Testis (tissue), 3 donors: Measurements from ENCODE around the gene TMCC3. TPM values are rescaled to one million over a fixed set of nuclear protein-coding genes. Genes with fewer than 3 reads are reported as not detected.
A peak's percentile ranks its signal among the peaks of the same experiment; 100 is the strongest.
"Not testable (repeated sequence)": the region's sequence is repeated elsewhere in the genome, so short reads cannot be mapped to it uniquely, and the experiment has no call there.

Experiments used
- DNase-seq: peaks from one replicate; pipeline ENCODE4 v3.0.0-alpha.2; 2019
- H3K27ac ChIP-seq, 2 donors: fragments of 200-600 bp; sonication (generic); one replicate each; pipeline ENCODE4 v1.5.1; 2019
- H3K27me3 ChIP-seq: fragments of 200-600 bp; sonication (generic); one replicate; pipeline ENCODE4 v1.5.1; 2019
- H3K36me3 ChIP-seq: fragments of 200-600 bp; sonication (generic); one replicate; pipeline ENCODE4 v1.5.1; 2017; ENCODE audit warnings: low read depth; ENCODE audit errors: missing control alignments
- H3K4me1 ChIP-seq: fragments of 200-600 bp; sonication (generic); one replicate; pipeline ENCODE4 v1.5.1; 2019
- H3K4me3 ChIP-seq, 2 donors: fragments of 200-600 bp; sonication (generic); one replicate each; pipeline ENCODE4 v1.5.1; 2017 to 2019
- H3K9me3 ChIP-seq: fragments of 200-600 bp; sonication (generic); one replicate; pipeline ENCODE4 v1.5.1; 2017
- POLR2A ChIP-seq: fragments of 450-650 bp; IDR thresholded peaks from one replicate; pipeline ENCODE4 v1.6.1; 2017; ENCODE audit warnings: antibody characterized with exemption, mild to moderate bottlenecking, moderate library complexity
- WGBS, 2 donors: methylation state at CpG; one replicate each; pipeline ENCODE4 v1.1.5; 2018; 5-methylcytosine and 5-hydroxymethylcytosine counted together
- intact Hi-C: fragments of 100-400 bp; cut with DNase I; formaldehyde crosslinking; loops from one replicate; pipeline ENCODE4 v1.15.1; 2023; ENCODE audit warnings: low total_unique reads
- polyA plus RNA-seq: library from polyadenylated mRNA; stranded (reverse); fragments of 350-450 nt; fragmentation: Illumina TruSeq; extraction: RNeasy Lipid Tissue Mini Kit (QIAGEN cat#74804); gene quantifications from one replicate; pipeline ENCODE4 v1.2.3, GENCODE V29; 2014; ENCODE audit warnings: low read depth, low replicate concordance; ENCODE audit not compliant: insufficient read depth
- total RNA-seq, 2 donors: library from RNA; depleted of rRNA; stranded (reverse); fragments of >200 nt; gene quantifications; one replicate each; pipeline ENCODE4 v1.2.3, GENCODE V29; 2016
- TF ChIP-seq, protein P1 (sequence below), 3 experiments: fragments of 450-650 bp in 2 of 3; fragments of 200-600 bp in 1 of 3; sonication (generic) in 1 of 3; IDR thresholded peaks; one replicate each; pipeline ENCODE4 v1.5.1; 2016 to 2019; ENCODE audit warnings: antibody characterized with exemption in 3 of 3, mild to moderate bottlenecking in 2 of 3, moderate library complexity in 1 of 3

The TMCC3 gene
- total and polyA plus RNA-seq, 3 donors from 2014 or later: 3.4 to 6.4 (median 5.1) TPM

DNA sequence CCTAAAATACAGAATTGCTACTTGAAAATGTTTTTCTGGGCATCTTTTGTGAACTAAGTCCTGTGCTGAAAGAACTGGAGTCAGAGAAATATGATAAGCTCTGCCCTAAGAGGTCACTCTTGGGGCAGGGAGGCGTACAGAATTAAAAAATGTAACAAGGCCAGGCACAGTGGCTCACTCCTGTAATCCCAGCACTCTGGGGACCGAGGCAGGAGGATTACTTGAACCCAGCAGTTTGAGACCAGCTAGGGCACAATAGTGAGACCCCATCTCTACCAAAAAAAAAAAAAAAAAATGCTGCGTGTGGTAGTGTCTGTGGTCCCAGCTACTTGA lies 46.0 kb downstream of the TMCC3 start:
- Histone ChIP-seq H3K4me1 (peaks cover 5% of the 10 kb centered on the region), H3K4me3 (no peak overlapping the region), H3K9me3 (no peaks in the 10 kb centered on the region), H3K27ac (no peak overlapping the region), H3K27me3 (no peaks in the 10 kb centered on the region), H3K36me3 (no peaks in the 10 kb centered on the region)
- TF ChIP-seq POLR2A: no peak
- TF ChIP-seq, protein P1, sequence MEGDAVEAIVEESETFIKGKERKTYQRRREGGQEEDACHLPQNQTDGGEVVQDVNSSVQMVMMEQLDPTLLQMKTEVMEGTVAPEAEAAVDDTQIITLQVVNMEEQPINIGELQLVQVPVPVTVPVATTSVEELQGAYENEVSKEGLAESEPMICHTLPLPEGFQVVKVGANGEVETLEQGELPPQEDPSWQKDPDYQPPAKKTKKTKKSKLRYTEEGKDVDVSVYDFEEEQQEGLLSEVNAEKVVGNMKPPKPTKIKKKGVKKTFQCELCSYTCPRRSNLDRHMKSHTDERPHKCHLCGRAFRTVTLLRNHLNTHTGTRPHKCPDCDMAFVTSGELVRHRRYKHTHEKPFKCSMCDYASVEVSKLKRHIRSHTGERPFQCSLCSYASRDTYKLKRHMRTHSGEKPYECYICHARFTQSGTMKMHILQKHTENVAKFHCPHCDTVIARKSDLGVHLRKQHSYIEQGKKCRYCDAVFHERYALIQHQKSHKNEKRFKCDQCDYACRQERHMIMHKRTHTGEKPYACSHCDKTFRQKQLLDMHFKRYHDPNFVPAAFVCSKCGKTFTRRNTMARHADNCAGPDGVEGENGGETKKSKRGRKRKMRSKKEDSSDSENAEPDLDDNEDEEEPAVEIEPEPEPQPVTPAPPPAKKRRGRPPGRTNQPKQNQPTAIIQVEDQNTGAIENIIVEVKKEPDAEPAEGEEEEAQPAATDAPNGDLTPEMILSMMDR (IDR thresholded peaks at IDR 0.05): no peak
- intact Hi-C loops: no loop called here
- 46 to 52% methylated on average over 3 of the region's 3 CpGs for WGBS, 2 donors
- DNase-seq: no peak

DNA sequence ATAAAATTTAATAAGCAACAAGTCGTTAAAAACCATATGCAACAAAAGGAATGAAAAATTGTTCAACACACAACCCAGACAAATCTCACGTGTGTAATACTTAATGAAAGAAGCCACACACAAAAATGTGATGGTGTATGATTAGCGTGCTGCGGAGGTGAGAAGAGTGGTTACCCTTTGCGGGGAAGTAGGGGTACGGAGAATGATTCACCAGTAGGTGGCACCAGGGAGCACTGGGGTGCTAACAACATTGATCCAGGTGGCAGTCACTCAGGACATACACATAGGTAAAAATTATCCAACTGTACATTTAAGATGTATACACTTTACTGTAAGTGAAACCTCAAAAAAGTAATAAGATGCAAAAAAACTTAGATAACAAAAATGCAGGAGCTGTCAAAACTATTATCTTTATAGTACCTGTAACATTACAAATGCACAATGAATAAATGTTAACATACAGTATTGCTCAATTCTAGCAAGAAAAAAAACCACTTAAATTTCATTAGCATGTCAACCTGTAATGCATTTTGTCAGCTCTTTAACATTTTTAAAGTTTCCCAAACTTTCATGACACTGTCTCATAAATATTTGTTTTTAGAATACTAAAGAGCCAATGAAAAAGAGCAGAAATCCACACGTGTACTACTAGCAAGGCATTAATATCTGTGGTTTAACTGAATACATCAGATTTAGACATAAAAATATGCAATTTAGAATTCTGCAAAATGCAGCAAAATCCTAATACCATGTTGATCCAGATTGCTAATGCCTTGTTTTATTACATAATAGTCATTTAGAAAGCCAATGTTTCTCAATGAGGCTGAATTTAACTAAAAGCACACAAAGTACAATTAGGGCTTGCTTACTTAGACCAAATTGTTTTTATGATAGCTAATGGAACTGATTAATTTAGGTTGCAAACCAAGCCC lies 46.7 kb downstream of the TMCC3 start:
- WGBS, 2 donors: 71 to 73% methylated on average over 7 of the region's 7 CpGs
- Histone ChIP-seq H3K4me1 (peaks cover 5% of the 10 kb centered on the region), H3K27me3 (no peaks in the 10 kb centered on the region), H3K36me3 (no peaks in the 10 kb centered on the region), H3K4me3 (no peak overlapping the region), H3K27ac (no peak overlapping the region), H3K9me3 (no peaks in the 10 kb centered on the region)
- intact Hi-C loops: no loop called here
- peak; percentile 31 for DNase-seq
- TF ChIP-seq, protein P1 (IDR thresholded peaks at IDR 0.05): peak; percentile 6 to 37 (median 20)
- no peak for TF ChIP-seq POLR2A

GRCh38 chr12:94602024-94602423 lies 48.3 kb downstream of the TMCC3 start:
- Histone ChIP-seq H3K27me3 (no peaks in the 10 kb centered on the region), H3K27ac (no peak overlapping the region), H3K9me3 (no peaks in the 10 kb centered on the region), H3K36me3 (no peaks in the 10 kb centered on the region), H3K4me3 (no peak overlapping the region), H3K4me1 (peaks cover 5% of the 10 kb centered on the region)
- DNase-seq: no peak
- WGBS, 2 donors: 83 to 89% methylated on average over 4 of the region's 4 CpGs
- no peak for TF ChIP-seq POLR2A
- TF ChIP-seq, protein P1 (IDR thresholded peaks at IDR 0.05): no peak
- intact Hi-C loops: no loop called here

DNA sequence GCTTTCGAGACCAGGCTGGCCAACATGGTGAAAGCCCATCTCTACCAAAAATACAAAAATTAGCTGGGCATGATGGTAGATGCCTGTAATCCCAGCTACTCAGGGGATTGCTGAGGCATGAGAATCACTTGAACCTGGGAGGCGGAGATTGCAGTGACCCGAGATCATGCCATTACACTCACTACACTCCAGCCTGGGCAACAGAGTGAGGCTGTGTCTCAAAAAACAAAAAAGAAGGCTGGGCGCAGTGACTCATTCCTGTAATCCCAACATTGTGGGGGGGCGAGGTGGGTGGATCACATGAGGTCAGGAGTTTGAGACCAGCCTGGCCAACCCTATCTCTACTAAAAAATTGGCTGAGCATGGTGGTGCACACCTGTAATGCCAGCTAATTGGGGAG lies 49.0 kb downstream of the TMCC3 start:
- H3K36me3 ChIP-seq, DNase-seq, H3K4me3 ChIP-seq, H3K27me3 ChIP-seq, intact Hi-C loops, H3K27ac ChIP-seq, H3K4me1 ChIP-seq, H3K9me3 ChIP-seq: not testable (repeated sequence)
- 93 to 97% methylated on average over 5 of the region's 5 CpGs for WGBS, 2 donors

GRCh38 chr12:94599189-94599588 lies 51.2 kb downstream of the TMCC3 start:
- WGBS, 2 donors: 84 to 91% methylated on average over 4 of the region's 4 CpGs
- no peak overlapping the region for H3K4me3 ChIP-seq
- no peaks in the 10 kb centered on the region for H3K9me3 ChIP-seq
- no peak overlapping the region for H3K27ac ChIP-seq
- no peak for TF ChIP-seq POLR2A
- TF ChIP-seq, protein P1 (IDR thresholded peaks at IDR 0.05): no peak
- H3K27me3 ChIP-seq: no peaks in the 10 kb centered on the region
- no peak for DNase-seq
- H3K36me3 ChIP-seq: no peaks in the 10 kb centered on the region
- intact Hi-C loops: no loop called here
- H3K4me1 ChIP-seq: peaks cover 3% of the 10 kb centered on the region
